ENCODE measurements around the gene SPTLC2.

The SPTLC2 gene

DNA sequence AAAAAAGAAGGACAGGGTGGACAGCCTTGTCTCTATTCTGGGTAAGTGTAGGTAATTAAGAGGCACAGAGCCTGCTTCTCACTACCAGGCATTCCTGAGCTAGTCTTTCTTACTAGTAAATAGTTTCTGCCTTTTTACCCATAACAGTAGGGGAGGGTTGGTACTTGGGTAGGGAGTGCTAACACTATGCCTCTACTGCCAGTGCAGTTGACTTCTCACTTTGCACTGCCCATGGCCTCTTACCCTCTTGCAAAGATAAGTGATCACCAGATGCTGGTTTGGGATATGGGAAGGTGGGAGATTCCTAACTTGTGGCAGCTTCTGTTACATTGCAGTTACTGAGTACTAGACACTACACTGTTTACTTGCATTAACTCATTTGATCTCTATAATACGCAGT, 146.9 kb downstream of the SPTLC2 start:
- DNase-seq (ENCODE audit: low read depth in 3 of 3), result no peak

DNA sequence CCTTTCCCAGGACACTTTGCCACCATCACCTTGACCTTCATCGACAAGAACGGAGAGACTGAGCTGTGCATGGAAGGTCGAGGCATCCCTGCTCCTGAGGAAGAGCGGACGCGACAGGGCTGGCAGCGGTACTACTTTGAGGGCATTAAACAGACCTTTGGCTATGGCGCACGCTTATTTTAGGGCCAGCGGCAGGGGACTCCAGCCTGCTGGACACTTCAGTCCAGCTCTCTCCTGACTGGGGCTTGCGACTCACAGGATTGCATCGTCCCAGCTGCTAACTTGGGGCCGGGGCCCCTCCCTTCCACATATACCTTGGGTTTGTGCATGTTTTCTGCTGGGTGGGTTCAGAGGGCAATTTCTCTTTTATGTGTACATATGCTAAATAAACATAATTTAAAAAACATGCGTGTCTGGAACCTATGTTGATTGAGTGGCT, 147.4 kb downstream of the SPTLC2 start:
- no peak for DNase-seq (ENCODE audit: low read depth in 3 of 3)

DNA sequence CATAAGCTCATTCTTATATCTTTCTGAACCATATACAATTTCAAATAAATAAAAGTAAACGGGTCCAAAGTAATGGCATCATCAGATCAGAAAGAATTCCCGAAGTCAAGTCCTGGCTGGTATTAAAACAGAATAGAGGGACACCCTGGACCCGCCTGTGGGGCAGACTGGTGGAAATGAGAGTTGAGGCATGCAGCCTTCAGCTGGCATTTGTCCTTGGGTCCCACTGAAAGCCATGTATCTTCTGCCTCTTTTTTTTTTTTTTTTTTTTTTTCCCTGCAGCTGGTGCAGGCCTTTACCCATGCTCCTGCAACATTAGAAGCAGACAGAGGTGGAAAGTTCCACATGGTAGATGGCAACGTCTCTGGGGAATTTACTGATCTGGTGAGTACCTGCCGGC, 148.6 kb downstream of the SPTLC2 start:
- no peak for DNase-seq (ENCODE audit: low read depth in 3 of 3)

DNA sequence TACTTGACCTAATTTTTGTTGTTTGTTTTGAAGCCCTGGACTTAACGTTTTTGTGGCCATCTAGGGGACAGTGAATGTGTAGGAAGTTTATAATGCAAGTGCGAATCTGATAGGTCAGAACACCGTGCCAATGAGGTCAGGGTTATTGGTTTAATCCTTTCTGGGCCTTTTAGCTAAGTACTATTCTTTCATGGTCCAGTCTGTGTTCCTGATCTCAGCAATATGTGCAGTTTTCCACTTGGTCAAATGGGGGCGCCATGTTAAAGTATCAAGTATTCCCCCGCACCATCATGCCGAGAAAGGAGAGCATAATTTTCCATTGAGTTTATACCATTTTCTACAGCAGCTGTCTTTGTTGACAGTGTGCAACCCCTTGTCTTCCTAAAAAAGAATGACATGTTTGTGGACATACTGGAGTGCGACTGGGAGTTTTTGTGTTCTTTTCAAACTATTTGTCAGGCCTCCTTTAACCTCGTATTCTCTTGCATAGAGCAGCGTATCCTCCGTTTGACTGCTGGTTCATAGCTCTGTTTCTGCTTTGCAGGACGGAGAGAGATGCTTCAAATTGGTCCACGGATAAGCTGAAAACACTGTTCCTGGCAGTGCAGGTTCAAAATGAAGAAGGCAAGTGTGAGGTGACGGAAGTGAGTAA, 157.2 kb downstream of the SPTLC2 start:
- peak; percentile 46 to 63 (median 48) for DNase-seq (ENCODE audit: low read depth in 3 of 3)

DNA sequence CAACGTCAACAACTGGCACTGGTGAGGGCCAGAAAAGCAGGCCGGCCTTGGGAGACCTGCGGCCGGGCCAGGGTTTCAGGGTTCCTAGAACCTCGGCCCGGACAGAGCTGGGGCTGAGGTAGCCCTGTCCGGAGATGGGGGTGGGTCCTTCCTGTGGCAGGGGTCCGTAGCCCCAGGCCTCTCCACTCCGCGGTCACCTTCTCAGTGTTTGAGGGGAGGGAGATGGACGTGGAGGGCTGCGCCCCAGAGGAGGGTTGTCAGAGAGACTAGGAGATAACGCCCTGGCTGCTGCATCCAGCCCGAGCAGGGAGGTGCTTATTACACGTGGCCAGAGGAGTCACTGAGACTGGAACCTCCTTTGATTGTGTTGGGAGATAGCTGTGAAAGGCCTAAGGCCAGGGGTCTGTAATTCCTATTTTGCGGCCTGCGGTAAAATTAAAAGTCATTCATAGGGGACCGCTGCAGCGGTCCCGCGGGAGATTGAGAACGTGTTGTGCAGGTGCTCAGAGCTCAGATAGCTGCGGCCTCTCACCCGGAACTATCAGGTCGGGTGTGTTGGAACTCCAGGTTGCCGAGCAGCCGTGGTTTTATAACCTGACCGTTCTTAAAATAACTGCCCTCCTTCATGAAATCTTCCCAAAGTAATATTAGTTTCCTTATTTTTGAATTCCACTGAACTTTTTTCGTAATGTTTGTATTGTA, 158.0 kb downstream of the SPTLC2 start:
- DNase-seq (ENCODE audit: low read depth in 3 of 3), result peak in 2 of 3 donors; percentile 19 to 27

DNA sequence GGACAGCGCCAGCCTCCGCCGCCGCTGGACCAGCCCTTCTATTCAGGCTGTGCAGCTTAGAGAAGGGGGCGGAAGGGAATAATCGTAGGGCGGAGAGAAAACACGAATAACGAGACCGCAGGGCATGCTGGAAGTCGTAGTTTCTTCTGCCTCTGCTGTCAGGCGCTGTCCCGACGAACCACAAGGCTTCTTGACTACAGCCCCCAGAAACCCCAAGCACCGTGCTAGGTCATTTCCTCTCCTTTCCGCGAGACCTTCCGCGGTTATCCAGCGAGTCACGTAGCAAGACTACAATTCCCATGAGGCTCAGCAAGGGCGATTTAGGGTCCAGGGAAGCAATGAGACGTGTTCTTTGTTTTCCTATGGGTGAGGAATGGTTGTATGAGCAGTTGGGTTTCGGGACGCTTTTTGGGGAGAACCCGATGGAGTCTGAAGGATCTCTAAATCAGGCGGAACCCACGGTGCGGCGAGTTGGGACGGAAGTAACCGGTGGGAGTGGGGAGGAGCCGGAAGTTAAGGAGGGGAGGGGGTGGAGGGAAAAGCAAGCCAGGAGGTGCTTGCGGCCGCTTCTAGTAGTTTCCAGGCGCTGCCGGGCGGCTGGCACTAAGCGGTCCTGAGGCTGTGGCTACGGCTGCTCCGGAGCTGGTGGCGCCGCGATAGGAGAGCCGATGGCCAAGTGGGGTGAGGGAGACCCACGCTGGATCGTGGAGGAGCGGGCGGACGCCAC, 158.8 kb downstream of the SPTLC2 start, which contains the start of the genes AHSA1 and VIPAS39:
Gene AHSA1 (plus strand): TSS at position 572 of the 727 bp plus-strand sequence. CDS start 97 bp downstream, at position 669.
Gene VIPAS39 (minus strand): TSS at position 80 of the 727 bp plus-strand sequence. CDS start 3,499 bp downstream, outside the sequence.
- peak; percentile 81 to 92 (median 82) for DNase-seq (ENCODE audit: low read depth in 3 of 3)

DNA sequence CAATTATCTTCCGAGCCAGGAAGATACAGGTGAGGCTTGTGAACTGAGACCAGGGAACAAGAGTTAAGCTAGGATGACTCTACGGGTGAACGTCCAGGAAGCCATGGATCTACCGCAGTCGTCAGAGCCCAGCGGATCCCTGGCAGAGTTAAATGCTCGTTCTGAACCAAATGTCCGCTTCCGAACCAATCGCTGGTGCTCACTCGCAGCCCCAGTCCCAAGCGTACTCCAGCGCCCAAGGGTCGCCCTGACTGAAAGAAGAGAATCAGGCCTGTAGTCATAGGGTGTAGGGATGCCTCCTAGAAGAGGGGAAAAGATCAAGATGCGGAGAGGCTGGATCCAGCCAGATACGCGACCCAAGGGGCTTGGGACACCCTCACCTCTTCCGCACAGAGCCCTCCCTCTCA, 159.3 kb downstream of the SPTLC2 start:
- DNase-seq (ENCODE audit: low read depth in 3 of 3), result no peak
